Measurements from ENCODE around the gene MOBP.

GRCh38 chr3:39513791-39514369, 46.4 kb downstream of the MOBP start:
- TF ChIP-seq CTCF (IDR thresholded peaks at IDR 0.05) (no peak), POLR2A (IDR thresholded peaks at IDR 0.05) (no peak)
